ENCODE measurements around the gene C2CD2.
A peak's percentile ranks its signal among the peaks of the same experiment; 100 is the strongest.

The C2CD2 gene

GRCh38 chr21:41898998-41899397 is 54.8 kb downstream of the C2CD2 start:
- Histone ChIP-seq H3K9me2 (replicated peaks; ENCODE audit: low read depth, low read length) (no peaks in the 10 kb centered on the region), H3K4me2 (ENCODE audit: low read depth, low read length, poor library complexity, severe bottlenecking) (peak overlapping the region; percentile 86), H4K20me1 (ENCODE audit: insufficient read depth, low read length, poor library complexity, severe bottlenecking) (no peaks in the 10 kb centered on the region), H3K4me1 (ENCODE audit: insufficient read depth, low read length, poor library complexity, severe bottlenecking) (peaks cover 92% of the 10 kb centered on the region), H2AFZ (ENCODE audit: low read length) (no peak overlapping the region), H3K79me2 (ENCODE audit: insufficient read depth, low read length) (peaks cover 46% of the 10 kb centered on the region), H3K4me3 (ENCODE audit: low read length, poor library complexity, severe bottlenecking) (peak overlapping the region; percentile 70), H3K9me3 (ENCODE audit: insufficient read depth, low read depth, low read length) (no peaks in the 10 kb centered on the region), H3K36me3 (ENCODE audit: insufficient read depth, low read length) (no peaks in the 10 kb centered on the region), H3K27me3 (ENCODE audit: insufficient read depth, low read length, poor library complexity, severe bottlenecking) (no peaks in the 10 kb centered on the region), H3F3A (ENCODE audit: low read depth) (peaks cover 25% of the 10 kb centered on the region), H3K9ac (ENCODE audit: low read depth, low read length, poor library complexity, severe bottlenecking) (peak overlapping the region; percentile 95)
- TF ChIP-seq, protein P1, sequence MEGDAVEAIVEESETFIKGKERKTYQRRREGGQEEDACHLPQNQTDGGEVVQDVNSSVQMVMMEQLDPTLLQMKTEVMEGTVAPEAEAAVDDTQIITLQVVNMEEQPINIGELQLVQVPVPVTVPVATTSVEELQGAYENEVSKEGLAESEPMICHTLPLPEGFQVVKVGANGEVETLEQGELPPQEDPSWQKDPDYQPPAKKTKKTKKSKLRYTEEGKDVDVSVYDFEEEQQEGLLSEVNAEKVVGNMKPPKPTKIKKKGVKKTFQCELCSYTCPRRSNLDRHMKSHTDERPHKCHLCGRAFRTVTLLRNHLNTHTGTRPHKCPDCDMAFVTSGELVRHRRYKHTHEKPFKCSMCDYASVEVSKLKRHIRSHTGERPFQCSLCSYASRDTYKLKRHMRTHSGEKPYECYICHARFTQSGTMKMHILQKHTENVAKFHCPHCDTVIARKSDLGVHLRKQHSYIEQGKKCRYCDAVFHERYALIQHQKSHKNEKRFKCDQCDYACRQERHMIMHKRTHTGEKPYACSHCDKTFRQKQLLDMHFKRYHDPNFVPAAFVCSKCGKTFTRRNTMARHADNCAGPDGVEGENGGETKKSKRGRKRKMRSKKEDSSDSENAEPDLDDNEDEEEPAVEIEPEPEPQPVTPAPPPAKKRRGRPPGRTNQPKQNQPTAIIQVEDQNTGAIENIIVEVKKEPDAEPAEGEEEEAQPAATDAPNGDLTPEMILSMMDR (conservative IDR thresholded peaks at IDR 0.05; ENCODE audit: low read length) = no peak
- TF ChIP-seq EZH2phosphoT487 (IDR thresholded peaks at IDR 0.05; ENCODE audit: borderline replicate concordance) = no peak

DNA sequence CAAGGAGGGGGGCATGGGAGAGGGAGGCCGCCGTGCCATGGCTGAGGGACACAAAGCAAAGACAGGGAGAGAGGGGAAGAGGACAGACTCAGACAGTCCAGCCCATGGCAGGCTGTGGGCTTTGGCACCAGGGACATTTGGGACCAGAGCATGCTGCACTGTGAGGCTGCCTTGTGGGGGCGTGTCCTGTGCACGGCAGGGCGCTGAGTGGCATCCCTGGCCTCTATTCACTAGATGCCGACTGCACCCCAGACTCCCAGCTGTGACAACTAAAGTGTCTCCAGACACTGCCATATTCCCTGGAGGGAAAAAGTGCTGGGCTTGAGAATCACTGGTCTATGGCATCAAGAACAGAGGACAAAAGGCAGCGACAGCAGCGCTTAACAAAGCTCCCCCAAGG is 56.1 kb downstream of the C2CD2 start:
- H2AFZ ChIP-seq (ENCODE audit: low read length) = no peak overlapping the region
- no peaks in the 10 kb centered on the region for H3K27me3 ChIP-seq (ENCODE audit: insufficient read depth, low read length, poor library complexity, severe bottlenecking)
- H4K20me1 ChIP-seq (ENCODE audit: insufficient read depth, low read length, poor library complexity, severe bottlenecking) = no peaks in the 10 kb centered on the region
- H3K4me3 ChIP-seq (ENCODE audit: low read length, poor library complexity, severe bottlenecking) = peak overlapping the region; percentile 70
- H3K4me2 ChIP-seq (ENCODE audit: low read depth, low read length, poor library complexity, severe bottlenecking) = peak overlapping the region; percentile 86
- H3F3A ChIP-seq (ENCODE audit: low read depth) = peaks cover 25% of the 10 kb centered on the region
- H3K36me3 ChIP-seq (ENCODE audit: insufficient read depth, low read length) = no peaks in the 10 kb centered on the region
- H3K9me2 ChIP-seq (replicated peaks; ENCODE audit: low read depth, low read length) = no peaks in the 10 kb centered on the region
- peaks cover 83% of the 10 kb centered on the region for H3K4me1 ChIP-seq (ENCODE audit: insufficient read depth, low read length, poor library complexity, severe bottlenecking)
- H3K9me3 ChIP-seq (ENCODE audit: insufficient read depth, low read depth, low read length) = no peaks in the 10 kb centered on the region
- peak overlapping the region; percentile 95 for H3K9ac ChIP-seq (ENCODE audit: low read depth, low read length, poor library complexity, severe bottlenecking)
- TF ChIP-seq, protein P1 (conservative IDR thresholded peaks at IDR 0.05; ENCODE audit: low read length) = no peak
- no peak for TF ChIP-seq EZH2phosphoT487 (IDR thresholded peaks at IDR 0.05; ENCODE audit: borderline replicate concordance)
- peaks cover 58% of the 10 kb centered on the region for H3K79me2 ChIP-seq (ENCODE audit: insufficient read depth, low read length)

GRCh38 chr21:41897047-41897669 is 56.7 kb downstream of the C2CD2 start:
- no peak for TF ChIP-seq EZH2phosphoT487 (IDR thresholded peaks at IDR 0.05; ENCODE audit: borderline replicate concordance)
- TF ChIP-seq, protein P1 (conservative IDR thresholded peaks at IDR 0.05; ENCODE audit: low read length) = no peak
- Histone ChIP-seq H3K79me2 (ENCODE audit: insufficient read depth, low read length) (peaks cover 64% of the 10 kb centered on the region), H3K27me3 (ENCODE audit: insufficient read depth, low read length, poor library complexity, severe bottlenecking) (no peaks in the 10 kb centered on the region), H3K9me3 (ENCODE audit: insufficient read depth, low read depth, low read length) (no peaks in the 10 kb centered on the region), H3K4me3 (ENCODE audit: low read length, poor library complexity, severe bottlenecking) (peak overlapping the region; percentile 70), H4K20me1 (ENCODE audit: insufficient read depth, low read length, poor library complexity, severe bottlenecking) (no peaks in the 10 kb centered on the region), H3F3A (ENCODE audit: low read depth) (peaks cover 25% of the 10 kb centered on the region), H3K9me2 (replicated peaks; ENCODE audit: low read depth, low read length) (no peaks in the 10 kb centered on the region), H3K36me3 (ENCODE audit: insufficient read depth, low read length) (no peaks in the 10 kb centered on the region), H3K4me2 (ENCODE audit: low read depth, low read length, poor library complexity, severe bottlenecking) (peak overlapping the region; percentile 86), H3K4me1 (ENCODE audit: insufficient read depth, low read length, poor library complexity, severe bottlenecking) (peaks cover 81% of the 10 kb centered on the region), H2AFZ (ENCODE audit: low read length) (no peak overlapping the region), H3K9ac (ENCODE audit: low read depth, low read length, poor library complexity, severe bottlenecking) (peak overlapping the region; percentile 95)
